Epithelial cell of proximal tubule (primary cell): Measurements from ENCODE around the gene PDE8B. TPM values are rescaled to one million over a fixed set of nuclear protein-coding genes. Genes with fewer than 3 reads are reported as not detected.

Experiments used
- DNase-seq: peaks from one replicate; pipeline ENCODE4 v3.0.0-alpha.2; 2011; ENCODE audit warnings: low read depth
- H3K4me3 ChIP-seq: 2 replicates; pipeline ENCODE4 v1.5.1; 2011; ENCODE audit warnings: low read depth, mild to moderate bottlenecking, low read length
- CTCF ChIP-seq: conservative IDR thresholded peaks from 2 replicates; pipeline ENCODE4 v1.5.1; 2012; ENCODE audit warnings: low read depth, mild to moderate bottlenecking, low read length
- total RNA-seq: library from RNA; depleted of rRNA; stranded (reverse); fragments of >200 nt; gene quantifications from 2 replicates; pipeline ENCODE4 v1.2.3, GENCODE V29; 2015

The PDE8B gene
- total RNA-seq, 1 donor from 2014 or later, result 0.35 TPM

- TF ChIP-seq CTCF, result no peak
- no peak overlapping the region for H3K4me3 ChIP-seq
- DNase-seq, result no peak
Measured at GRCh38 chr5:77366717-77367500, 156.4 kb downstream of the PDE8B start.

- DNase-seq, result no peak
- TF ChIP-seq CTCF, result no peak
- no peak overlapping the region for H3K4me3 ChIP-seq
Measured at GRCh38 chr5:77367741-77368140, 157.3 kb downstream of the PDE8B start.

- H3K4me3 ChIP-seq, result no peak overlapping the region
- TF ChIP-seq CTCF, result no peak
- DNase-seq, result no peak
Measured at GRCh38 chr5:77368367-77368766, 157.9 kb downstream of the PDE8B start.

- no peak overlapping the region for H3K4me3 ChIP-seq
- TF ChIP-seq CTCF, result no peak
- DNase-seq, result no peak
Measured at GRCh38 chr5:77369566-77369965, 159.1 kb downstream of the PDE8B start.

GRCh38 chr5:77374686-77375085 lies 164.2 kb downstream of the PDE8B start:
- no peak for TF ChIP-seq CTCF
- no peak overlapping the region for H3K4me3 ChIP-seq
- no peak for DNase-seq

GRCh38 chr5:77376609-77377300 lies 166.3 kb downstream of the PDE8B start:
- H3K4me3 ChIP-seq, result no peak overlapping the region
- no peak for TF ChIP-seq CTCF
- DNase-seq, result no peak
